ENCODE measurements around the gene KRT33A.

- no peak for TF ChIP-seq POLR2A (IDR thresholded peaks at IDR 0.05)
- TF ChIP-seq CTCF (IDR thresholded peaks at IDR 0.05): no peak
These were observed 26.9 kb upstream of the KRT33A start for GRCh38 chr17:41377546-41377945.
